GM10248 (cell line): ENCODE data around the gene MAD1L1.

Experiments
- CTCF ChIA-PET: fragments of 300-600 bp; sonication (Branson Sonifier 250); formaldehyde crosslinking; extraction: SDS; loops from one replicate; lab custom pipeline; 2021; ENCODE audit warnings: antibody characterized with exemption; lab: Yijun Ruan, JAX
- POLR2A ChIA-PET: fragments of 350-650 bp; sonication (Branson Sonifier 250); formaldehyde crosslinking; extraction: SDS; loops from one replicate; lab custom pipeline; 2020; ENCODE audit warnings: antibody characterized with exemption; lab: Yijun Ruan, JAX
- DNase-seq: peaks from one replicate; pipeline ENCODE4 v3.0.0; 2012; ENCODE audit errors: extremely low spot score
- TF ChIP-seq, protein P1 (sequence below): IDR thresholded peaks from 2 replicates; pipeline ENCODE4 v1.5.1; 2012; ENCODE audit warnings: mild to moderate bottlenecking, low read depth; ENCODE audit errors: extremely low read depth, missing control alignments, control extremely low read depth

The MAD1L1 gene

GRCh38 chr7:2166625-2167280, 66.0 kb downstream of the MAD1L1 start:
- CTCF ChIA-PET: interaction anchor here (0.9 to 2.4 kb wide), 8 partner anchors 9 to 586 kb away, joined by 3 to 7 read pairs (median 4); no protein-coding TSS in a partner anchor
- TF ChIP-seq, protein P1, sequence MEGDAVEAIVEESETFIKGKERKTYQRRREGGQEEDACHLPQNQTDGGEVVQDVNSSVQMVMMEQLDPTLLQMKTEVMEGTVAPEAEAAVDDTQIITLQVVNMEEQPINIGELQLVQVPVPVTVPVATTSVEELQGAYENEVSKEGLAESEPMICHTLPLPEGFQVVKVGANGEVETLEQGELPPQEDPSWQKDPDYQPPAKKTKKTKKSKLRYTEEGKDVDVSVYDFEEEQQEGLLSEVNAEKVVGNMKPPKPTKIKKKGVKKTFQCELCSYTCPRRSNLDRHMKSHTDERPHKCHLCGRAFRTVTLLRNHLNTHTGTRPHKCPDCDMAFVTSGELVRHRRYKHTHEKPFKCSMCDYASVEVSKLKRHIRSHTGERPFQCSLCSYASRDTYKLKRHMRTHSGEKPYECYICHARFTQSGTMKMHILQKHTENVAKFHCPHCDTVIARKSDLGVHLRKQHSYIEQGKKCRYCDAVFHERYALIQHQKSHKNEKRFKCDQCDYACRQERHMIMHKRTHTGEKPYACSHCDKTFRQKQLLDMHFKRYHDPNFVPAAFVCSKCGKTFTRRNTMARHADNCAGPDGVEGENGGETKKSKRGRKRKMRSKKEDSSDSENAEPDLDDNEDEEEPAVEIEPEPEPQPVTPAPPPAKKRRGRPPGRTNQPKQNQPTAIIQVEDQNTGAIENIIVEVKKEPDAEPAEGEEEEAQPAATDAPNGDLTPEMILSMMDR: no peak
- POLR2A ChIA-PET: no interaction called here
- no peak for DNase-seq

DNA sequence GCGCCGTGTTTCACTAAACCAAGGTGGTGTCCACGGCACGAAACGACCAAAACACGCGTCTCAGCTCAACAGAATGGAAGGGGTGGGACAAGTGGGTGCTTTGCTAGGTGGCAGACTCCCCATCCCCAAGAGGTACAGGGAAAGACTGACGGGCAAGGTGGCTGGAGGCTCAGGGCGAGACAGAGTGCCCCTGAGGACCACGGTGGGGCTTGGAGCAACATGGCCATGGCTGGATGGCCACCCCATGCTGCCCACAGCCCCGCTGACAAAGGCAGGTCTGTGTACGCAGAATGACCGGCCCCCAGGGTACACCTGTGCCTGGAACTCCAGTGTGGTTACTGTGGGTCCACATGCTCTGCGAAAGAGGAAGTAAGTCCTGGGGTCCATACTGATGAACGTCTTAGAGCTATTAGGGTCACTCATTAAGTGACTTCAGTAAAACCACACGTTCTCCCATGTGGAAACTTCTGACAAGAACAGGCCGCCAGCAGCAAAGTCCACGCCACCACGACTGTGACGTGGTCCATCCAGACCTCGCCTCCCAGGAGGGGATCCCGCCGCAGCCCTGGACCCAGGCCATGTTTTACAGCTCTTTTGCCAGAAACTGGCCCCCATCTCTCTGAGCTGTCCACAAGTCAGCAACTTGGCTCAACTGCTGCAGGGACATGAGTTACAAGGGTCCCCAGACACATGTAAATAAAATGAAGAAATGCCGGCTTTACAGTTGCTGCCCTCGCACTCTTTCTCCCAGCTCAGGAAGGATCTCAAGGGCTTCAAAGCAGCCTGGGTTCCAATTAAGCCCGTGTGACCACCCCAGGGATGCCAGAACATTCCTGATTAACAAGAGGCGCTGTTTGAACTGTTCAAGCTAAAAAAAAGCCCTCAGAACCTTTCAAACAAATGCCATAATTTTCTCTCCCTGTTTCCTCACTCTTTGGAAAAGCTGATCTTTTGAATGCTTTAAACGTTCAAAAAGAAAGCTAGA, 66.8 kb downstream of the MAD1L1 start:
- DNase-seq: peak; percentile 89
- CTCF ChIA-PET: interaction anchor here (1.2 to 2.4 kb wide), 7 partner anchors 8 to 585 kb away, joined by 3 to 7 read pairs (median 5); no protein-coding TSS in a partner anchor
- TF ChIP-seq, protein P1: no peak
- POLR2A ChIA-PET: interaction anchor here (0.5 kb wide), 1 partner anchor 143 kb away, joined by 3 read pairs; no protein-coding TSS in a partner anchor

DNA sequence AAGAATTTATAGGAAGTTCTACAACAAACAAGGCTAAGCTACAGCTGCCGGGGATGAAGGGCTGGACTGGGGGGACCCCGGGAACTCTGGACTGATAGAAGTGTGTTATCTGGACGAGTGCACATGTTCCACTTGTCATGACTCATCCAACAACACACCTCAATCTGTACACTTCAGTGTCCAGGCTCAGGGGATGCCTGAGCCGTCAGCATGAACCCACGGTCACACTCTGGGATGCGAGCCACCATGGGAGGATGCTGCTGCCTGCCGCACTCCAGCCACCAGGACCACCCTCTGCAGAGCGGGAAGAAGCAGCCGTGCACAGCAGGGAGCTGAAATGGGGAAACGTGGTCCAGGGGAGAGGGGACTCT, 67.5 kb downstream of the MAD1L1 start:
- ChIA-PET POLR2A (interaction anchor here (0.5 kb wide), 1 partner anchor 144 kb away, joined by 3 read pairs; no protein-coding TSS in a partner anchor), CTCF (interaction anchor here (1.2 to 2.4 kb wide), 4 partner anchors 14 to 585 kb away, joined by 3 to 7 read pairs (median 5); no protein-coding TSS in a partner anchor)
- TF ChIP-seq, protein P1: no peak
- no peak for DNase-seq

- TF ChIP-seq, protein P1: no peak
- ChIA-PET CTCF (interaction anchor here (0.6 kb wide), 1 partner anchor 299 kb away, joined by 3 read pairs; no protein-coding TSS in a partner anchor), POLR2A (no interaction called here)
- no peak for DNase-seq
Observed at GRCh38 chr7:2164646-2165045, 68.1 kb downstream of the MAD1L1 start.

- no peak for DNase-seq
- TF ChIP-seq, protein P1: no peak
- ChIA-PET CTCF (interaction anchor here (1.1 kb wide), 1 partner anchor 8 kb away, joined by 3 read pairs; no protein-coding TSS in a partner anchor), POLR2A (no interaction called here)
Observed at GRCh38 chr7:2163600-2164555, 68.9 kb downstream of the MAD1L1 start.
